TTC549 (cell line): ENCODE data around the gene CYTL1.
"Not testable (repeated sequence)": the region's sequence is repeated elsewhere in the genome, so short reads cannot be mapped to it uniquely, and the experiment has no call there.

ENCODE experiments used
- FAIRE-seq: peaks from 2 replicates; lab custom pipeline; 2012; peaks lifted over from hg19 to GRCh38; lab: Jason Lieb, UNC

CYTL1 gene

GRCh38 chr4:5033281-5033841 is 14.1 kb upstream of the CYTL1 start:
- FAIRE-seq = no peak

DNA sequence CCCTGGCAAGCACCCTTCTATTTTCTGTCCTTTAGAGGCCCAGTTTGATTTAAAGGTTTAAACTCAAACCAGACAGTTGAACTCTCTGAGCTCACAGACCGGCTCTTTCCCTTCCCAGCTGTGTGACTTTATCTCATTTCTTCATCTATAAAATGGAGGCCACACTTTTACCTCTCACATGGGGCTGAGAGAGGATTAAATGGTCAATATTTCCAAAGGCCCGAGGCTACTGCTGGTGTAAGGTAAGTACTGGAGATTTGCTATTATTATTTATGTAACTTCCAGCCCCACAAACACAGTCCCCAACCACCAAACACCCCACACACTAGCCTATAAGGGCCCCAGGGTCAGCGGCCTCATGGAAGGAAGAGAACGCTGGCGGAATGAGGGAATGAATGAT is 13.6 kb upstream of the CYTL1 start:
- FAIRE-seq = no peak

DNA sequence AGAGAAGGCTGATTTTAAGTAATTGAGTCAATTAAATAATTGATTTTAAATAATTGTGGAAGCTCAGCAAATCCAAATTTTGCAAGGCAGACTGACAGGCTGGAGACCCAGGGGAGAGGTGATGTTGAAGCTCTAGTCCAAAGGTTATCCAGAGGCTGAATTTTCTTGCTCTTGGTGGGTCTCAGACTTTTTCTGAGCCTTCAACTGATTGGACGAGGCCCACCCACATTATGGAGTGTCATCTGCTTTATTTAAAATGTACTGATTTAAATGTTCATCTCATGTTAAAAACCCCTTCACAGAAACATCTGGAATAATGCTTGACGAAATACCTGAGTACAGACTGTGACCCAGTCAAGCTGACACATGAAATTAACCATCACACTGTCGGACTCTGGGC is 11.7 kb upstream of the CYTL1 start:
- FAIRE-seq = no peak

- FAIRE-seq = no peak
Measured at GRCh38 chr4:5030221-5030620, 11.0 kb upstream of the CYTL1 start.

DNA sequence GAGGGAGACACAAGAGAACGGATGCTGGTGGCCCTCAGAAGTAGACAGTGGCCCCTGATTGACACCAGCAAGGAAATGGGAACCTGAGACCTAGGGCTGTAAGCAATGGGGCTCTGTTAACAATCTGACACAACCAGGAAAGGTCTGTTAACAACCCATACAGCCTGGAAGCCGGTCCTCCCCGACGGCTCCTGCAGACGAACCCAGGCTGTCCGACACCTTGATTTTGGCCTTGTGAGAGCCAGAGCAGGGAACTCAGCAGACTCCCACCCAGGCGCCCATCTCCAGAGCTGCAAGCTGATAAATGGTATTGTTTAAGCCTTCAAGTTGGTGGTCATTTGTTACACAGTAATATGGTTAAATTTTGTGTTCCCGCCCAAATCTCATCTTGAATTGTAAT is 10.2 kb upstream of the CYTL1 start:
- FAIRE-seq = no peak

GRCh38 chr4:5028480-5028879 is 9.2 kb upstream of the CYTL1 start:
- FAIRE-seq = no peak

DNA sequence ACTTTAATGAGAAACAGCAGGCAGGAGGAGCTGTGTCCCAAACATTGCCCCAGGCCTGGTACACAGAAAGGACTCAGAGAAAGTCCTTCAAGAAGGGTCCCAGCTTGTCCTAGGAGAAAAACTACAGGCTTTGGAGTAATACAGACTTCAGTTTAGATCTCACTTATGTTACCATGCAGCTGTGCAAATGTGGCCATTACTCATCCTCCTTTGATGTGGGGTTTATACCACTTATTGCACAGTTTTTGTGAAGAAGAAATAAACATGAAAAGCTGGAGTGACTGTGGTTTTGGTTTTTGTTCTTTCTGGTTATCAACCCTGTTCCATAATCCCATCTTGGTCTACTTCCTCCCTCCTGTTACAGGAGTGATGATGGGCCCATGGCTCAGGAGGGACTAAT is 8.1 kb upstream of the CYTL1 start:
- no peak for FAIRE-seq

- no peak for FAIRE-seq
Measured at GRCh38 chr4:5026371-5026770, 7.1 kb upstream of the CYTL1 start.

DNA sequence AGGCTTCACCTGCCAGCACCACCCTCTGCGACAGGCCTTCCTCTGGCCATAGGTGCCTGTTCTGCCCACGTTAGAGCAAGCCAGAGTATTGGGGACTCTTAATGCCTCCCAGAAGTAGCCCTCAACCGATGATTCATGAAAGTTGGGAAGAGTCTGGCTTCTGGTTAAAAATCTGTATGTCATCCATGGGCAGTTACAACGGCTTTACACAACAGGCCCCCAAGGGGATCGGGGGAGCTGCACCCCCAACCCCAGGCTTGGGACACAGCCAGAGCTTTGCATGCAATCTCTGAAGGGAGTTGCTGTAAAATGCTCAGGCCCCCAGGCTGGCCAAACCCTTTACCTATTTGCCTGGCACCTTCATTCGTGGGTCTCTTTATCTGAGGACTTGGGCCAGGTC is 5.4 kb upstream of the CYTL1 start:
- FAIRE-seq = no peak

GRCh38 chr4:5021546-5021945 is 2.3 kb upstream of the CYTL1 start:
- no peak for FAIRE-seq

GRCh38 chr4:5020341-5020740 is 1.1 kb upstream of the CYTL1 start:
- FAIRE-seq = no peak

- no peak for FAIRE-seq
Measured at GRCh38 chr4:5019796-5020195, 538 bp upstream of the CYTL1 start.

DNA sequence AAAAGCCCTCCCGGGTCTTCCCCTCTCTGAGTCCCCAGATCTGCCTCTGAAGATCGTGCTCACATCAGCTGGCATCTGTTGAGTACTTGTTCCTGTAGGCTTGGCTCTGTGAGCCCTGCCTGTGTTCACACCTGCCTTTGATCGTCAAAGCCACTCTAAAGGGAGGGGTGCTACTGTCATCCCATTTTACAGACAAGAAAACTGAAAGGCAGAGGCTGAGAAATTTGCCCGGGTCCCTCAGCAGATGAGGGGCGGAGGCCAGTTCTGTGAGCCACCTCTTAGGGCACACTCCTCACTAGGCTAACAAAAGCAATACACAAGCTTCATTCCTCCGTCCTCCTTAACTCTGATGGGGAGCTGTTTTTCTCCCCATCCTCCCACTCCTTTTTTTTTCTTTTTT is 655 bp downstream of the CYTL1 start:
- FAIRE-seq = no peak

- FAIRE-seq = no peak
Measured at GRCh38 chr4:5018096-5018495, 1.2 kb downstream of the CYTL1 start.

GRCh38 chr4:5014007-5014682 is 5.1 kb downstream of the CYTL1 start:
- FAIRE-seq = no peak

DNA sequence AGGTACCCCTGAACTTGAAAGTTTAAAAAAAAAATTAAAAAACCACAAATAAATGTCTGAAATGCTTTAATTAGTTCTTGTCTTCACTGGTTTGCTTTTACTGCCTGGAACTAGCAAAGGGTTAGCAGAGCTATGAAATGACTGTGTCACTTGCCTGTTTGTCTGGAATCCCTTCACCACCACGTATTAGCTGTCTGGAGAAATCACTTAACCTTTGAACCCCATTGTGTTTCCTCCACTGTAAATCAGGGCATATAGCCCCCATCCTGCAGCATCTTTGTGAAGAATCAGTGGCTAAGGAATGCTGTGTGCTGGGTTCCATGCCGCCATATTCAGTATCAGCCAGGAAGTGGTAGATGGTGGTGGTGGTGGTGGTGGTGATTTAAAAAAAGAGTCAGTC is 6.3 kb downstream of the CYTL1 start:
- FAIRE-seq = no peak

DNA sequence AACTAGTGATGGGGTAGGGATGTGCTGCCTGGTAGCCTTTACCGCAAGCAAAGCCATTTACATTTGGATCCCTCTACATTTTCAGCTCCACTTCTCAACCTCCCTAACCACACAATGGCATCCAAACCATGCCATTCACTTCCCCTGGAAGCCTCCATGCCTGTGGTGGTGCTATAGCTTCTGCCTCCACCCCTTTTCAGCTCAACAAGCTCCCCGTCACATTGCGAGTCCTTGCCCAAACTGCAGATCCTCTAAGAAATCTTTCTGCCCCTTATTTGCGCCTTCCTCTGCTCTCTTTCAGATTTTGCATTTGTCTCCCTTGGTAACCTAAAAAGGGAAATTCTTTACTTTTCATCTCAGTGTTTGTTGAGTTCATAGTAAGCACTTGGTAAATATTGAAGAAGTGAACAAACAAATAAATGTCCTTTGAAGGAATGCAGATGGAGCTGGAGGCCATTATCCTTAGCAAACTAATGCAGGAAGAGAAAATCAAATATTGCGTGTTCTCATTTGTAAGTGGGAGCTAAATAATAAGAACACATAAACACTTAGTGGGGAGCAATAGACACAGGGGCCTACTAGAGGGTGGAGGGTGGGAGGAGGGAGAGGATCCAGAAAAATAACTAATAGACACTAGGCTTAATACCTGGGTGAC is 6.9 kb downstream of the CYTL1 start:
- no peak for FAIRE-seq

DNA sequence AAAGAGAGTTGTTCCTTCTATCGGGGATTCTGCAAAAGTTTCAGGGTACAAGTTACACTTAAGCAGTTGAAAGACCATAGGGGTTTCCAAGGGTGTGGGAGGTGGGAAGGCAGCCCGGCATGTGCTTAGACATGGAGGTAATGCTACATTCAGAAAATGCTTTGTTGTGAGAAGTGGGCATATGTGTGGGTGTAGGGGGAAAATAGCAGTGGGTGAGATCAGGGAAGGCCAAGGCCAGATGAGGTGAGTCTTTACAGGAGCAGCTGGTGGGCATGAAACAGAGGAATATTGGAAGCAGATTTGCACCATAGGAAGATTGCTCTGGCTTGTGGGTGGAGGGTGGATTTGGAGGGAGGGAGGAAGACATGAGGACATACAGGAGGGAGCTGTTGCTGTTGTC is 8.3 kb downstream of the CYTL1 start:
- no peak for FAIRE-seq

DNA sequence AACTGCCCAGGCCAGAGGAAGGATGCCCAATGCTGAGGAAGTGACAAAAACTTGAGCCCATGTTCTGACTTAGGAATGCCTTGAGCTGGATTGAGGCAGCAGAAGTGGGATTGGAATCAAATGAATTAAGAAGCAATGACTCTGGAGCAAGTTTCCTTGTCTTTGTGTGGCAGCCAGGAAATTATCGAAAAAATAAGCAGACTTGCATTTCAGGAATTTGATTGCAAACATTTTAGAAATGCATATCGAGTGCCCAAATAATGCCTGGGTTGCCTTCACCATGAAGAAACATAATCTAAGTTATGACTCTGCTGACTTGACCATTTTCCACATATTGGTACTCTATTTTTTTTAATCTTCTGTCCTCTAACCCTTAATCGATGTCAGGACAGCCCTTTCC is 9.5 kb downstream of the CYTL1 start:
- no peak for FAIRE-seq

DNA sequence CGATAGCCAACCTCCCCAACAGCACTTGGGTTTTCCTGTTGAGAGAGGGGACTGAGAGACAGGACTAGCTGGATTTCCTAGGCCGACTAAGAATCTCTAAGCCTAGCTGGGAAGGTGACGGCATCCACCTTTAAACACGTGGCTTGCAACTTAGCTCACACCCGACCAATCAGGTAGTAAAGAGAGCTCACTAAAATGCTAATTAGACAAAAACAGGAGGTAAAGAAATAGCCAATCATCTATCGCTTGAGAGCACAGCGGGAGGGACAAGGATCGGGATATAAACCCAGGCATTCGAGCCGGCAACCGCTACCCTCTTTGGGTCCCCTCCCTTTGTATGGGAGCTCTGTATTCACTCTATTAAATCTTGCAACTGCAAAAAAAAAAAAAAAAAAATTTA is 12.3 kb downstream of the CYTL1 start:
- not testable (repeated sequence) for FAIRE-seq

GRCh38 chr4:5004496-5004895 is 14.8 kb downstream of the CYTL1 start:
- FAIRE-seq = no peak

DNA sequence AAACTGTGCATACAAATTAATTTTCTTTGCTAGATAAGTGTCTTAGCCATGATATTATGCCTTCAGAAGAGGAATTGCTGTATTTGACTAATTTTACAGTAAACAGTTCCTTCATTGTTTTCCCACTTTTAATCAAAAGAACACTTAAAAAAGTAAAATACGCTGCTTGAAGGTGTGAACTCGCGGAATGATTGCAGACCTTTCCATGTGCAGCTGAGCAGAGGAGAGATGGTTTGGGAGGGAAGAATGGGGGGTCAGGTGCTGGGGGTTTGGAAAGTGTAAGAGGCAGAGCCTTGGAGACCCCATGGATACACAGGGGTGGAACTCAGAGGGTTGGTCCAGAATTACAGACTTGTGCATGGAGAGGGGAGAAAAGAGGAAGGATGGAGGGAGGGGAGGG is 15.3 kb downstream of the CYTL1 start:
- FAIRE-seq = no peak

DNA sequence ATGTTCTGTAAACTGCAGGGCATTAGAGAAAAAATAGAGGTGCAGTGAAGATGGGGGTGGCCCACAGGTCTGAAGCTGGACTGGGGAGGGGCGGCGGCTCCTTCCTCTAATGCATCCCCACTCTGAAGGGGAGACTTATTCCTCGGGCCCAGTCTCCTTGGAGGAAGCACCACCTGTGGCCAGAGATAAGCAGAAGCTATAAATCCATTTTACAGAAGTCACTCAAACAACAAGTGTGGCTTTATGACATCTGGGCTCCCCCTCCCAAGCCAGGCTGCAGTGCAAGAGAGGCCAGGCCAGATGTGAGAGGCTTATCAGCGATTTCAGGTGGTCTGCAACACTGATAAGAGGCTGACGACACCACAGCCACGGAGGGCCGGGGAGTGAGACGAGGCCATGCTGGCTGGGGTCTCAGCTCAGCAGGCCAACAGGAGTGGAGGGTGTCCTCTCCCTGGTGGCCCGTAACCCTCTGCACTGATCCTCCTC is 15.8 kb downstream of the CYTL1 start:
- FAIRE-seq = no peak

DNA sequence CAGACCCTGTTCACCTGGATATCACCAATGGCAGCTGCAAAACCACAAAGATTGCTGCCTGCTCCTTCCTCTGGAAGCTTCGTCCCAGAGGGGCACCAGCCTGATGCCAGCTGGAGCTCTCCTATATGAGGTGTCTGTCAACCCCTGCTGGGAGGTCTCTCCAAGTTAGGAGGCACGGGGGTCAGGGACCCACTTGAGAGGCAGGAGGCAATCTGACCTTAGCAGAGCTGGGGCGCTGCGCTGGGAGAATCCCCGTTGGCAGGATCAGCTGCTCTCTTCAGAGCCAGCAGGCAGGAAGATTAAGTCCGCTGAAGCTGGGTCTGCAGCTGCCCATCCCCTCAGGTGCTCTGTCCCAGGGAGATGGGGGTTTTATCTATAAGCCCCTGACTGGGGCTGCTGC is 17.6 kb downstream of the CYTL1 start:
- FAIRE-seq = not testable (repeated sequence)
